ENCODE results near the gene WFIKKN1. TPM values are rescaled to one million over a fixed set of nuclear protein-coding genes. Genes with fewer than 3 reads are reported as not detected.

Gene WFIKKN1
- total and polyA plus RNA-seq, 2 of the 13 experiments (the other 11 are each of a cell fraction or from before 2014, with no cell fraction given): 1.7 to 4.9 TPM

DNA sequence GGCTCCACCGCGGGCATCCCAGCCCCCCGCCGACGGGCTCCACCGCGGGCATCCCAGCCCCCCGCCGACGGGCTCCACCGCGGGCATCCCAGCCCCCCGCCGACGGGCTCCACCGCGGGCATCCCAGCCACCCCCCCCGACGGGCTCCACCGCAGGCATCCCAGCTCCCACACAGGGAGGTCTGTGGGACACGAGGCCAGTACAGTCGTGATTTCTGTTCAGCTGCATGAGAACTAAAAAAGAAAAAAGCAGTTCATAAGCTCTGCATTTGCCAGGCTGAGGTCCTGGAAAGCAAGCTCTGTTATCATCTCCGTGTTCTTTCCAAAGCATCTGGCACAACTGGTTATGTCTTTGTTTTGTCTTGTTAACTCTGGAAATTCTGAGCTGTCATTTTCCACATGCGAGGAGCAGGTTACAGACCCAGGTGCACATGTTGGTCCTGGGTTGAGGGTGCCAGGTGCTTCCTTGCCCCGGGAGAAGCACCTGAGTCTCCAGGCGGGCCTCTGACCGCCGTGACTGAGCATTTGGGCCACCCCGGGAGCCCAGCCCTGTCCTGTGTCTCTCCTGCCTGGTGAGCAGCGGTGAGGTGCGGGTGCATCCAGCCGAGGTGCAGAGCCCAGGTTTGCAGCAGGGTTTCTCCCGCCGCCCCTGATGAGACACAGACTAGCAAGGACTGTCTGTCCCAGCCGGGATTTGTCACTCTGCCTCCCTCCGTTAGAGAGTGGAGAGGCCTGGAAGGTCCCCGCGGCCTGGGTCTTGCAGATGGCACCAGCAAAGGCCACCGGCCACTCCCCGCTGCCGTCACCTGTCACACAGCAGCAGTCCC is 9.9 kb upstream of the WFIKKN1 start:
- CTCF ChIA-PET (ENCODE audit: low intra/inter-chr PET ratio, low total read pairs): no interaction called here

More for the DNA sequence above, 9.9 kb upstream of the WFIKKN1 start:
- no peaks in the 10 kb centered on the region for H3K9me3 ChIP-seq (ENCODE audit: low read length)
- H3K4me1 ChIP-seq (ENCODE audit: insufficient read depth, low read length): peaks cover 9% of the 10 kb centered on the region
- WGBS (ENCODE audit: low lambda C conversion rate): 97% methylated on average over 23 of the region's 41 CpGs
- H4K20me1 ChIP-seq (ENCODE audit: insufficient read depth, low read length): no peaks in the 10 kb centered on the region
- no peak overlapping the region for H3K27ac ChIP-seq (ENCODE audit: extremely low read length, insufficient read depth, low read length)
- in situ Hi-C loops (cut with HindIII; ENCODE audit: extremely low pct_ligation_motif_present, low pct_unique_long_range_greater_than_20kb) (no loop called here), intact Hi-C loops (cut with micrococcal nuclease; ENCODE audit: unreplicated experiment) (no loop called here)
- ATAC-seq (no peak), DNase-seq (ENCODE audit: low spot score) (no peak), FAIRE-seq (no peak)
- no peaks in the 10 kb centered on the region for H3K79me2 ChIP-seq (ENCODE audit: insufficient read depth, low read length)
- no peak overlapping the region for H2AFZ ChIP-seq (ENCODE audit: low read length)
- no peak overlapping the region for H3K4me2 ChIP-seq (ENCODE audit: low read depth, low read length)
- no peaks in the 10 kb centered on the region for H3K36me3 ChIP-seq (replicated peaks in 1 of 2; ENCODE audit: control insufficient read depth in 1 of 2, insufficient read depth in 2 of 2, low read length in 2 of 2)
- no peaks in the 10 kb centered on the region for H3K27me3 ChIP-seq (ENCODE audit: control insufficient read depth in 1 of 2, insufficient read depth in 2 of 2, low read length in 2 of 2)
- no peak overlapping the region for H3K4me3 ChIP-seq (replicated peaks in 1 of 3; ENCODE audit: insufficient read depth in 1 of 3, low read depth in 2 of 3, low read length in 3 of 3)
- no TSS peak for BruUV-seq (replicated peaks)
- H3K9ac ChIP-seq (ENCODE audit: insufficient read depth, low read depth, low read length): no peak overlapping the region
- TF ChIP-seq TMF1 (CRISPR knock-in tag; IDR thresholded peaks at IDR 0.05; ENCODE audit: low read depth): no peak
- TF ChIP-seq SRSF1 (optimal IDR thresholded peaks at IDR 0.05; ENCODE audit: low read depth, low read length): no peak
- TF ChIP-seq GATAD1 (CRISPR knock-in tag; IDR thresholded peaks at IDR 0.05): no peak
- TF ChIP-seq, protein P1, sequence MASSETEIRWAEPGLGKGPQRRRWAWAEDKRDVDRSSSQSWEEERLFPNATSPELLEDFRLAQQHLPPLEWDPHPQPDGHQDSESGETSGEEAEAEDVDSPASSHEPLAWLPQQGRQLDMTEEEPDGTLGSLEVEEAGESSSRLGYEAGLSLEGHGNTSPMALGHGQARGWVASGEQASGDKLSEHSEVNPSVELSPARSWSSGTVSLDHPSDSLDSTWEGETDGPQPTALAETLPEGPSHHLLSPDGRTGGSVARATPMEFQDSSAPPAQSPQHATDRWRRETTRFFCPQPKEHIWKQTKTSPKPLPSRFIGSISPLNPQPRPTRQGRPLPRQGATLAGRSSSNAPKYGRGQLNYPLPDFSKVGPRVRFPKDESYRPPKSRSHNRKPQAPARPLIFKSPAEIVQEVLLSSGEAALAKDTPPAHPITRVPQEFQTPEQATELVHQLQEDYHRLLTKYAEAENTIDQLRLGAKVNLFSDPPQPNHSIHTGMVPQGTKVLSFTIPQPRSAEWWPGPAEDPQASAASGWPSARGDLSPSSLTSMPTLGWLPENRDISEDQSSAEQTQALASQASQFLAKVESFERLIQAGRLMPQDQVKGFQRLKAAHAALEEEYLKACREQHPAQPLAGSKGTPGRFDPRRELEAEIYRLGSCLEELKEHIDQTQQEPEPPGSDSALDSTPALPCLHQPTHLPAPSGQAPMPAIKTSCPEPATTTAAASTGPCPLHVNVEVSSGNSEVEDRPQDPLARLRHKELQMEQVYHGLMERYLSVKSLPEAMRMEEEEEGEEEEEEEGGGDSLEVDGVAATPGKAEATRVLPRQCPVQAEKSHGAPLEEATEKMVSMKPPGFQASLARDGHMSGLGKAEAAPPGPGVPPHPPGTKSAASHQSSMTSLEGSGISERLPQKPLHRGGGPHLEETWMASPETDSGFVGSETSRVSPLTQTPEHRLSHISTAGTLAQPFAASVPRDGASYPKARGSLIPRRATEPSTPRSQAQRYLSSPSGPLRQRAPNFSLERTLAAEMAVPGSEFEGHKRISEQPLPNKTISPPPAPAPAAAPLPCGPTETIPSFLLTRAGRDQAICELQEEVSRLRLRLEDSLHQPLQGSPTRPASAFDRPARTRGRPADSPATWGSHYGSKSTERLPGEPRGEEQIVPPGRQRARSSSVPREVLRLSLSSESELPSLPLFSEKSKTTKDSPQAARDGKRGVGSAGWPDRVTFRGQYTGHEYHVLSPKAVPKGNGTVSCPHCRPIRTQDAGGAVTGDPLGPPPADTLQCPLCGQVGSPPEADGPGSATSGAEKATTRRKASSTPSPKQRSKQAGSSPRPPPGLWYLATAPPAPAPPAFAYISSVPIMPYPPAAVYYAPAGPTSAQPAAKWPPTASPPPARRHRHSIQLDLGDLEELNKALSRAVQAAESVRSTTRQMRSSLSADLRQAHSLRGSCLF (CRISPR knock-in tag; IDR thresholded peaks at IDR 0.05; ENCODE audit: borderline replicate concordance): no peak
- TF ChIP-seq POLR2AphosphoS2 (IDR thresholded peaks at IDR 0.05; ENCODE audit: low read depth, low read length): no peak
- TF ChIP-seq KDM2A (CRISPR knock-in tag; IDR thresholded peaks at IDR 0.05; ENCODE audit: borderline replicate concordance, low read depth): no peak
- TF ChIP-seq ETV6 (CRISPR knock-in tag; conservative IDR thresholded peaks at IDR 0.05): no peak
- TF ChIP-seq, protein P2, sequence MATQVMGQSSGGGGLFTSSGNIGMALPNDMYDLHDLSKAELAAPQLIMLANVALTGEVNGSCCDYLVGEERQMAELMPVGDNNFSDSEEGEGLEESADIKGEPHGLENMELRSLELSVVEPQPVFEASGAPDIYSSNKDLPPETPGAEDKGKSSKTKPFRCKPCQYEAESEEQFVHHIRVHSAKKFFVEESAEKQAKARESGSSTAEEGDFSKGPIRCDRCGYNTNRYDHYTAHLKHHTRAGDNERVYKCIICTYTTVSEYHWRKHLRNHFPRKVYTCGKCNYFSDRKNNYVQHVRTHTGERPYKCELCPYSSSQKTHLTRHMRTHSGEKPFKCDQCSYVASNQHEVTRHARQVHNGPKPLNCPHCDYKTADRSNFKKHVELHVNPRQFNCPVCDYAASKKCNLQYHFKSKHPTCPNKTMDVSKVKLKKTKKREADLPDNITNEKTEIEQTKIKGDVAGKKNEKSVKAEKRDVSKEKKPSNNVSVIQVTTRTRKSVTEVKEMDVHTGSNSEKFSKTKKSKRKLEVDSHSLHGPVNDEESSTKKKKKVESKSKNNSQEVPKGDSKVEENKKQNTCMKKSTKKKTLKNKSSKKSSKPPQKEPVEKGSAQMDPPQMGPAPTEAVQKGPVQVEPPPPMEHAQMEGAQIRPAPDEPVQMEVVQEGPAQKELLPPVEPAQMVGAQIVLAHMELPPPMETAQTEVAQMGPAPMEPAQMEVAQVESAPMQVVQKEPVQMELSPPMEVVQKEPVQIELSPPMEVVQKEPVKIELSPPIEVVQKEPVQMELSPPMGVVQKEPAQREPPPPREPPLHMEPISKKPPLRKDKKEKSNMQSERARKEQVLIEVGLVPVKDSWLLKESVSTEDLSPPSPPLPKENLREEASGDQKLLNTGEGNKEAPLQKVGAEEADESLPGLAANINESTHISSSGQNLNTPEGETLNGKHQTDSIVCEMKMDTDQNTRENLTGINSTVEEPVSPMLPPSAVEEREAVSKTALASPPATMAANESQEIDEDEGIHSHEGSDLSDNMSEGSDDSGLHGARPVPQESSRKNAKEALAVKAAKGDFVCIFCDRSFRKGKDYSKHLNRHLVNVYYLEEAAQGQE (IDR thresholded peaks at IDR 0.05; ENCODE audit: borderline replicate concordance in 1 of 2, low read depth in 1 of 2, low read length in 2 of 2): no peak
- TF ChIP-seq ZNF343 (CRISPR knock-in tag; IDR thresholded peaks at IDR 0.05): no peak
- TF ChIP-seq ZBTB20 (CRISPR knock-in tag; IDR thresholded peaks at IDR 0.05; ENCODE audit: borderline replicate concordance, low read depth): no peak
- no peak for TF ChIP-seq JUNB (CRISPR knock-in tag; IDR thresholded peaks at IDR 0.05; ENCODE audit: borderline replicate concordance)
- no peak for TF ChIP-seq NR2F6 (IDR thresholded peaks at IDR 0.05)
- no peak for TF ChIP-seq NR2F6 (CRISPR knock-in tag; IDR thresholded peaks at IDR 0.05)
- no peak for TF ChIP-seq ZNF331 (CRISPR knock-in tag; IDR thresholded peaks at IDR 0.05)
- POLR2A ChIA-PET: no interaction called here
